Sigmoid colon (tissue), 4 donors: Measurements from ENCODE around the gene GAL3ST1.

Experiments used
- CTCF ChIP-seq, 4 experiments: fragments of 450-650 bp in 3 of 4; fragments of 200-600 bp in 1 of 4; IDR thresholded peaks; one replicate each; pipeline ENCODE4 v1.5.1; 2016 to 2019; ENCODE audit warnings: antibody characterized with exemption in 4 of 4, mild to moderate bottlenecking in 3 of 4, moderate library complexity in 2 of 4
- EP300 ChIP-seq, 4 donors: sonication (generic); formaldehyde crosslinking; IDR thresholded peaks; one replicate each; pipeline ENCODE4 v1.6.1; 2017; ENCODE audit warnings: antibody characterized with exemption in 4 of 4

- TF ChIP-seq CTCF (IDR thresholded peaks at IDR 0.05) (no peak), EP300 (IDR thresholded peaks at IDR 0.05) (no peak)
Measured at GRCh38 chr22:30565341-30565740, 9.1 kb downstream of the GAL3ST1 start.
